Uterus (tissue), 4 donors: ENCODE data around the gene TBC1D5. TPM values are rescaled to one million over a fixed set of nuclear protein-coding genes. Genes with fewer than 3 reads are reported as not detected.
"Not testable (repeated sequence)": the region's sequence is repeated elsewhere in the genome, so short reads cannot be mapped to it uniquely, and the experiment has no call there.

Experiments
- DNase-seq, 2 donors: peaks; one replicate each; pipeline ENCODE4 v3.0.0-alpha.2; 2019 to 2020
- H3K27ac ChIP-seq, 2 donors: fragments of 200-600 bp; sonication (generic); 1 replicate in 1 of 2; 2 replicates in 1 of 2; pipeline ENCODE4 v1.5.1; 2016 to 2018
- H3K27me3 ChIP-seq, 2 donors: fragments of 200-600 bp; sonication (generic); one replicate each; pipeline ENCODE4 v1.5.1; 2018 to 2019; ENCODE audit warnings: control low read depth in 1 of 2
- H3K36me3 ChIP-seq, 2 donors: fragments of 200-600 bp; sonication (generic); one replicate each; pipeline ENCODE4 v1.5.1; 2019; ENCODE audit warnings: control low read depth in 1 of 2
- H3K4me1 ChIP-seq, 2 donors: fragments of 200-600 bp; sonication (generic); one replicate each; pipeline ENCODE4 v1.5.1; 2018 to 2019; ENCODE audit warnings: control low read depth in 1 of 2
- H3K4me3 ChIP-seq, 2 donors: fragments of 200-600 bp; sonication (generic); 1 replicate in 1 of 2; 2 replicates in 1 of 2; pipeline ENCODE4 v1.5.1; 2018 to 2019; ENCODE audit warnings: mild to moderate bottlenecking in 1 of 2
- H3K9me3 ChIP-seq, 2 donors: fragments of 200-600 bp; sonication (generic); one replicate each; pipeline ENCODE4 v1.5.1; 2019; ENCODE audit warnings: control low read depth in 1 of 2
- POLR2A ChIP-seq, 2 donors: fragments of 450-650 bp; IDR thresholded peaks; one replicate each; pipeline ENCODE4 v1.6.1; 2016; ENCODE audit warnings: antibody characterized with exemption in 2 of 2, mild to moderate bottlenecking in 1 of 2, moderate library complexity in 1 of 2
- intact Hi-C: fragments of 100-400 bp; cut with DNase I; formaldehyde crosslinking; loops from one replicate; pipeline ENCODE4 v1.15.1; 2023; ENCODE audit warnings: low total_unique reads
- total RNA-seq, 4 donors: library from RNA; depleted of rRNA in 3 of 4; stranded (reverse); fragments of >200 nt in 3 of 4; gene quantifications; one replicate each; pipeline versions ENCODE4 v1.1.0 to v1.2.4, GENCODE V29; 2014 to 2023
- TF ChIP-seq, protein P1 (sequence below), 4 experiments: fragments of 200-600 bp in 2 of 4; fragments of 450-650 bp in 2 of 4; sonication (generic) in 2 of 4; IDR thresholded peaks; one replicate each; pipeline ENCODE4 v1.5.1; 2016 to 2019; ENCODE audit warnings: antibody characterized with exemption in 4 of 4, mild to moderate bottlenecking in 2 of 4, moderate library complexity in 1 of 4
- donor health status: DM: yes; HTN: yes; CAD: no.

The TBC1D5 gene
- total RNA-seq, 4 donors from 2014 or later, result 34.6 to 189 (median 75.6) TPM

DNA sequence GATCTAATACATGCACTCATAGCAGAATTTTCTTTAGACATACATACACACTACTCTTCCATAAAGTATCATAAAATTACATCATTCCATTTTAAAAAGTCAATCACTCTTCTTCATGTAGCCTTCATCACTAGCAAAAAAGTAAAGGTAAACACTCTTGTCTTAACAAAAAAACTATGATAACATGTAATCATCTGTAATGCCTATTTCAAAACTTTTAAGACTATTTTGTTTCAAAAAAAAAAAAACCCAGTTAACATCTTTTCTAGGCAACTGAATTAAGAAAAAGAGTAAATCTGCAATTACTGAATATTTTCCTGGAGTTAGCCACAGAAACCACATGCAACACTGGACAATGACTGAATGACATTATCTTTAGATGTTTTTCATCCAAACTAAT lies 4.8 kb downstream of the TBC1D5 start:
- H3K36me3 ChIP-seq, result no peaks in the 10 kb centered on the region
- peaks cover 0 to 5% of the 10 kb centered on the region in 2 donors for H3K4me1 ChIP-seq
- H3K27me3 ChIP-seq, result no peaks in the 10 kb centered on the region
- no peak for DNase-seq
- intact Hi-C loops, result no loop called here
- no peak overlapping the region for H3K4me3 ChIP-seq
- no peaks in the 10 kb centered on the region for H3K9me3 ChIP-seq
- no peak overlapping the region for H3K27ac ChIP-seq
- no peak for TF ChIP-seq POLR2A (IDR thresholded peaks at IDR 0.05)
- TF ChIP-seq, protein P1, sequence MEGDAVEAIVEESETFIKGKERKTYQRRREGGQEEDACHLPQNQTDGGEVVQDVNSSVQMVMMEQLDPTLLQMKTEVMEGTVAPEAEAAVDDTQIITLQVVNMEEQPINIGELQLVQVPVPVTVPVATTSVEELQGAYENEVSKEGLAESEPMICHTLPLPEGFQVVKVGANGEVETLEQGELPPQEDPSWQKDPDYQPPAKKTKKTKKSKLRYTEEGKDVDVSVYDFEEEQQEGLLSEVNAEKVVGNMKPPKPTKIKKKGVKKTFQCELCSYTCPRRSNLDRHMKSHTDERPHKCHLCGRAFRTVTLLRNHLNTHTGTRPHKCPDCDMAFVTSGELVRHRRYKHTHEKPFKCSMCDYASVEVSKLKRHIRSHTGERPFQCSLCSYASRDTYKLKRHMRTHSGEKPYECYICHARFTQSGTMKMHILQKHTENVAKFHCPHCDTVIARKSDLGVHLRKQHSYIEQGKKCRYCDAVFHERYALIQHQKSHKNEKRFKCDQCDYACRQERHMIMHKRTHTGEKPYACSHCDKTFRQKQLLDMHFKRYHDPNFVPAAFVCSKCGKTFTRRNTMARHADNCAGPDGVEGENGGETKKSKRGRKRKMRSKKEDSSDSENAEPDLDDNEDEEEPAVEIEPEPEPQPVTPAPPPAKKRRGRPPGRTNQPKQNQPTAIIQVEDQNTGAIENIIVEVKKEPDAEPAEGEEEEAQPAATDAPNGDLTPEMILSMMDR (IDR thresholded peaks at IDR 0.05), result no peak

DNA sequence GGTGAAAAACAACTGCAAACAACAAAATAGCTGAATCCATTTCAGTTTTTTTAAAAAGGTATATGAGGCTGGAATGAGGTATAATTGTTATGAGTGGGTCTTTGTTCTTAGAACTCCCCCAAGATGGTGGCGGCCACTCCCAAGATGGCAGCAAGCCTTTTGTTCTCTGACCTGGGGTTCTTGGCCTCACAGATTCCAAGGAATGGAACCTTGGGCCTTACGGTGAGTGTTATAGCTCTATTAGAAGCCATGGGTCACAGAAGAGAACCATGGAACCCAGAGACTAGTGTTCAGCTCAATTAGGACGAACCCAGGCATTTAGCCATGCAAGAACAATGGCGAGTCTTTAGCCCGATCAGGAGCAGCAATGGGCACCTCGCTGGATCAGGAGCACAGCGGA lies 7.1 kb downstream of the TBC1D5 start:
- intact Hi-C loops, H3K4me1 ChIP-seq, H3K36me3 ChIP-seq, H3K9me3 ChIP-seq, H3K27me3 ChIP-seq, H3K4me3 ChIP-seq, DNase-seq, H3K27ac ChIP-seq: not testable (repeated sequence)

DNA sequence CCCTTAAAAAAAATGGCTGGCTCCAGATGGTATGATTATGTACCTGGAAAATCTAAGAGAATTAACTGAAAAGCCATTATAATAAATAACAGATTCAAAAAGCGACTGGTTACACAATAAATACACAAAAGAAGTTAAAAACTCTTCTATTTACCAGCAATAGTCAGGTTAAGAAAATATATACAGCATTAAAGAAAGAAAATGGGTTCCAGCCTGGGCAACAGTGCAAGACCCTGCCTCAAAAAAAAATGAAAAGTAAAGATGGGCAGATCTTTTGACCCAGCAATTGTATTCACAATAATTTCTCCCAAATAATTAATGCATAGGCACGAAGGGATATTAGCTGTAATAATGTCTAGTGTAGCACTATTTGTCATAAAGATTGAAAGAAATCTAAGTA lies 8.7 kb downstream of the TBC1D5 start:
- H3K27ac ChIP-seq, result no peak overlapping the region

DNA sequence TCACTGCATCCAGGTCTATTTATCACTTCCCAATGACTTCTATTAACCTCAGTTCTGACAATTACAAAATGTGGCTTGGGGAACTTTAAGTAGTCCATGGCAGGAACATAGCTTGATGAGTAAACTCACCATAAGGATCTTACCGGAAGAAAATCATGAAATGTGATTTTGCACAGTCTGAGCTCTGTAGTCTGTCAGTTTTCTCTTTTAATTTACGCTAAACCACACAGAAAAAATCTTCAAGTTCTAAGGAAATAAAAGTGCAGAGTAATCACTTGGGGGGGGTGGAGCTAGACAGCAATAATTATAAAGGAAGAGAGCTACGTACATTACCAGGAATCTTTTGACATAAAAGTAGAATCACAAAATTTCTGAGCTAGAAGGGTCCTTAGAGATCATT lies 9.2 kb downstream of the TBC1D5 start:
- Histone ChIP-seq H3K27ac (no peak overlapping the region), H3K9me3 (no peaks in the 10 kb centered on the region), H3K27me3 (no peaks in the 10 kb centered on the region), H3K4me1 (no peaks in the 10 kb centered on the region), H3K4me3 (no peak overlapping the region), H3K36me3 (no peaks in the 10 kb centered on the region)
- no peak for DNase-seq
- no peak for TF ChIP-seq POLR2A (IDR thresholded peaks at IDR 0.05)
- TF ChIP-seq, protein P1 (IDR thresholded peaks at IDR 0.05), result no peak
- intact Hi-C loops, result no loop called here

More for the DNA sequence above, 8.7 kb downstream of the TBC1D5 start:
- TF ChIP-seq, protein P1 (IDR thresholded peaks at IDR 0.05), result no peak
- no peak for TF ChIP-seq POLR2A (IDR thresholded peaks at IDR 0.05)
- intact Hi-C loops, result no loop called here
- Histone ChIP-seq H3K27me3 (no peaks in the 10 kb centered on the region), H3K4me3 (no peak overlapping the region), H3K36me3 (no peaks in the 10 kb centered on the region), H3K9me3 (no peaks in the 10 kb centered on the region), H3K4me1 (no peaks in the 10 kb centered on the region)
- no peak for DNase-seq

DNA sequence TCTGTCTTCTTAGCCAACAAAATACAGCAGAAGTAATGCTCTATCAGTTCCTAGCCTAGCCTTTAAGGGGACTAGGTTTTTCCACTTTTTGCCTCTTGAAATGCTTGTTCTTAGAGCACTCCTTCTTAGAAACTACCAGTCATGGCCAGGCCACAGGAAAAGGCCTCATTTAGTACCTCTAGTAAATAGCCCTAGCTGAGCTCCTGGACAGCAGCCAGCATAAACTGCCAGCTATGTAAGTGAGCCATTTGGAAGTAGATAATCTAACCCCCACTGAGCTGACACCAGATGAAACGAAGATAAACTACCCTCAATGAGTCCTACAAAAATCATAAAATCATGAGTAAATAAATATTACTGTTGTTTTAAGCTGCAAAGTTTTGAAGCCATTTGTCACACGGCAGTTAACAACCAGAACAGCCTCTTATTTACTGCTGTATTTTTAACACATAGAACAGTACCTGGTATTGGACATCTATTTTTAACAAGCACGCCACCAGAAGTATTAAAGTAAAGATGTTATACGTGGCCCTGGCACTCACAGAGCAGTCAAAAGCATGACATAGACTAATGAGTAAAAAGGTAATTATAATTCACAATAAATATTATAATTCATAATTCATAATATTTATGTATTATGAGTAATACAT lies 12.0 kb downstream of the TBC1D5 start:
- TF ChIP-seq, protein P1 (IDR thresholded peaks at IDR 0.05), result no peak
- no peak for TF ChIP-seq POLR2A (IDR thresholded peaks at IDR 0.05)
- H3K4me1 ChIP-seq, result no peaks in the 10 kb centered on the region
- DNase-seq, result no peak
- no peak overlapping the region for H3K4me3 ChIP-seq
- no peaks in the 10 kb centered on the region for H3K27me3 ChIP-seq
- H3K36me3 ChIP-seq, result no peaks in the 10 kb centered on the region
- intact Hi-C loops, result no loop called here
- H3K27ac ChIP-seq, result no peak overlapping the region
- H3K9me3 ChIP-seq, result no peaks in the 10 kb centered on the region

DNA sequence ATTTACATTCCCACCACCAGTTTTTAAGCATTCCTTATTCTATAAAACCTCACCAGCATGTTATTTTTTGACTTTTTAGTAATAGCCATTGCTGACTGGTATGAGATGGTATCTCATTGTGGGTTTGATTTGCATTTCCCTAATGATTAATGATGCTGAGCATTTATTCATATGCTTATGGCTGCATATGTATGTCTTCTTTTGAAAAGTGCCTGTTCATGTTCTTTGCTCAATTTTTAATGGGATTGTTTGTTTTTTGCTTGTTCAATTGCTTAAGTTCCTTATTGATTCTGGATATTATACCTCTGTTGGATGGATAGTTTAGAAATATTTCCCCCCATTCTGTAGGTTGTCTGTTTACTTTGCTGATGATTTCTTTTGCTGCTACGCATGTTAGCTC lies 16.1 kb downstream of the TBC1D5 start:
- intact Hi-C loops, result no loop called here
- H3K4me1 ChIP-seq, result no peaks in the 10 kb centered on the region
- DNase-seq, result no peak
- TF ChIP-seq, protein P1 (IDR thresholded peaks at IDR 0.05), result no peak
- no peak for TF ChIP-seq POLR2A (IDR thresholded peaks at IDR 0.05)
- H3K27me3 ChIP-seq, result no peaks in the 10 kb centered on the region
- no peaks in the 10 kb centered on the region for H3K36me3 ChIP-seq
- no peak overlapping the region for H3K4me3 ChIP-seq
- no peak overlapping the region for H3K27ac ChIP-seq
- peaks cover 0 to 5% of the 10 kb centered on the region in 2 donors for H3K9me3 ChIP-seq

DNA sequence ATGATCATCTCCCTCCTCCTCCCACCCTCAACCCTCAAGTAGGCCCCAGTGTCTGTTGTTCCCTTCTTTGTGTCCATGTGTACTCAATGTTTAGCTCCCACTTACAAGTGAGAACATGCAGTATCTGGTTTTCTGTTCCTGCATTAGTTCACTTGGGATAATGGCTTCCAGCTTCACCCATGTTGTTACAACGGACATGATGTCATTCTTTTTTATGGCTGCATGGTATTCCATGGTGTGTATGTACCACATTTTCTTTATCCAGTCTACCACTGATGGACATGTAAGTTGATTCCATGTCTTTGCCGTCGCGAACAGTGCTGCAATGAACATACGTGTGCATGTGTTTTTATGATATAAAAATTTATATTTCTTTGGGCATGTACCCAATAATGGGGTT lies 16.6 kb downstream of the TBC1D5 start:
- intact Hi-C loops, H3K27me3 ChIP-seq, H3K27ac ChIP-seq, H3K36me3 ChIP-seq, H3K4me3 ChIP-seq, DNase-seq, H3K9me3 ChIP-seq, H3K4me1 ChIP-seq: not testable (repeated sequence)
